ENCODE data around the gene TYMP.

Gene TYMP

DNA sequence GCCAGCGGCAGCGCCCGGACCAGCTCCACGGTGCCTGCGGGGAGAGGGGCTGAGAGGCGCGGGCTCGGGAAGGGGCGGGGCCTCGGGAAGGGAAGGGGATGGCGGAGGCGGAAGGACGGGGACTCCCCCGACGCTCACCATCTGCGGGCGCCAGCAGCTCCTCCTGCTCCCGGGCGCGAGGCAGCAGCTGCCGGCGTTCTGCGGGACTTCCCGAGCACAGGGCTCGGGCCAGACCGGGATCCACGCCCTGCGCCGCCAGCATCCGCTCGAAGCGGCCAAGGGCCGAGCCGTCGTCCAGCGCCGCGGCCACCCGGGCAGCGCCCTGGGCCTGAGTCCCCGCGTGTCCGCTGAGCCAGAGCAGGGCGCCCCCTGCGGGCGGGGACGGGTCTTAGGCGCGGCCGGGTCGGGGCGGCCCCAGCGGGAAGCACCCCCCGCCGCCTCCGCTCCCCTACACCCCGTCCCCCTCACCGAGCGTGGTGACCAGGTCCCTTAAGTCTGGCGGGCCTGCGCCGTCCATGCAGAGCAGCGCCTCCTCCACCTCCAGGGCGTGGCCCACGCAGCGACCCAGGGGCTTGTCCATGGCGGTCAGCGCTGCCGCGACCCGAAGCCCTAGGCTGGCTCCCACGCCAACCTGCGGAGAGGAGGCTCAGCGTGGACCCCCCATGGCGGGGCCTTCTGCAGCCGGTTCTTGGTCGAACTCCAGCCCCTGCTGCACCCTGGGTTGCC lies 3.5 kb downstream of the TYMP start:
- TF ChIP-seq, protein P1, sequence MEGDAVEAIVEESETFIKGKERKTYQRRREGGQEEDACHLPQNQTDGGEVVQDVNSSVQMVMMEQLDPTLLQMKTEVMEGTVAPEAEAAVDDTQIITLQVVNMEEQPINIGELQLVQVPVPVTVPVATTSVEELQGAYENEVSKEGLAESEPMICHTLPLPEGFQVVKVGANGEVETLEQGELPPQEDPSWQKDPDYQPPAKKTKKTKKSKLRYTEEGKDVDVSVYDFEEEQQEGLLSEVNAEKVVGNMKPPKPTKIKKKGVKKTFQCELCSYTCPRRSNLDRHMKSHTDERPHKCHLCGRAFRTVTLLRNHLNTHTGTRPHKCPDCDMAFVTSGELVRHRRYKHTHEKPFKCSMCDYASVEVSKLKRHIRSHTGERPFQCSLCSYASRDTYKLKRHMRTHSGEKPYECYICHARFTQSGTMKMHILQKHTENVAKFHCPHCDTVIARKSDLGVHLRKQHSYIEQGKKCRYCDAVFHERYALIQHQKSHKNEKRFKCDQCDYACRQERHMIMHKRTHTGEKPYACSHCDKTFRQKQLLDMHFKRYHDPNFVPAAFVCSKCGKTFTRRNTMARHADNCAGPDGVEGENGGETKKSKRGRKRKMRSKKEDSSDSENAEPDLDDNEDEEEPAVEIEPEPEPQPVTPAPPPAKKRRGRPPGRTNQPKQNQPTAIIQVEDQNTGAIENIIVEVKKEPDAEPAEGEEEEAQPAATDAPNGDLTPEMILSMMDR (IDR thresholded peaks at IDR 0.05): peak; percentile 76

DNA sequence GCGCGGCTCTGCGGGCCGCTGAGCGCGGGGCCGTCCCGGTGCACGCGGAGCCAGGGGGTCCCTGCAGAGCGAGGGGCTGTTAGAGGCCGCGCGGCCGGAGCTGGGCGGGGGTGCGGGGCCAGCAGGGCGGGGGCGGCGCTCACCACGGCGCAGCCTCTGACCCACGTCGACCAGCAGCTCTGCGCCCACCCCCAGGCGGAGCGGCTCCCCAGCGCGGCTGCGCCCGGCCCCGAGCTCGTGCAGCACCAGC lies 4.0 kb downstream of the TYMP start:
- TF ChIP-seq, protein P1 (IDR thresholded peaks at IDR 0.05): no peak

DNA sequence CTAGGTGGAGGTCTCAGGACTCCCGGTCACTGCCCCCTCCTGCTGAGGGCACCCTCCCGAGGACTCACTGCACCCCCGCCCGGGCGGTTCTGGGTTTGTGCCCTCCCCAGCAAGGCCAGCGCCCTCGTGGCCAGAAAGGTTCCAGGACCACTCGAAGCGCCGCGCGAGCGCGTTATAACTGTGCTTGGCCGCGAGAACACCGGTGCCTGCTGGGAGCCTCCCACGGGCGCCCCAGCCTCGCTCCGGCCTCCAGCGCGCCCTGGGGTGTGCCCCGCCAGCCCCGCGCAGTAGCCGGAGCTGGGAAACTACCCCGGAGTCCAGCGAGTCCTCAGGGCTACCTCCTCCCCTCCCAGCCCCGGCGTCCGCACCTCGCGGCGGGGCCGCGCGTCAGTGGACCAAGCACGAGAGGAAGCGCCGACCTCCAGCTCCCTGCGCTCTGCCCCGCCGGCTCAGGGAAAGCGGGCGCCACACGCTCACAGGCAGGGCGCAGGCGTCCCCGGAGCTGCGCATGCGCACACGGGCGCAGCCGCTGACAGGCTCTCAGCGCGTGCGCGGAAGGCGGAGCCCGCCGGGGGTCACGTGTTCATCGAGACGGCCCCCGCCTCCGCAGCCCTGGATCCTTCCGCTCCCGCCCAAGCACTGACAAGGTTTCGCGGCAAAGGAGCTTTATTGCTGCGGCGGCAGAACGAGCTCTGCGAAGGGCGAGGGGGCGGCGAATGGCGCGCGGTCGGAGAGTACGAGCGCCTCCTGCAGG lies 4.5 kb downstream of the TYMP start, which contains the start of gene SCO2:
Gene SCO2 (minus strand): TSS at position 495 of the 754 bp plus-strand sequence. CDS start 1,187 bp downstream, outside the sequence.
- TF ChIP-seq, protein P1 (IDR thresholded peaks at IDR 0.05): peak; percentile 11; the same call in 1 of the 2 replicates

DNA sequence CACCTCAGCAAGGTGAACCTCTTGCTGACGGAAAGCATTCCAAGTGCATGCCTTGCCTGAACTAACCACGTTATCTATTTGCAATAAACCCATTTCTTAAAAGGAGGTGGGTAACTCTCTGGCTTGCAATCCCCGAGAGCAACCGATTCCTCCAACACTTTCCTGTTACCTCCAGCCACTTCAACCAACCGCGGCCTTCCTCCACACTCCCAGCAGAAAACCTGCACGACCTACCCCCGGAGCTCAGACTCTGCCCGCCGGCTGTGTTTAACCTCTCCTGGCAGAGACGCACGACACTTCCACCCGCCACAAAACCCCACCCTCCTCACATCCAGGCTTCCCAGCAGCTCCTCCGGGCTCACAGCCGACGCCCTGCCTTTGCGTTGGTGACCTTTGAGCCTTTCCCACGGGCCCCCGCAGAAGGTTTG lies 5.1 kb downstream of the TYMP start:
- TF ChIP-seq, protein P1 (IDR thresholded peaks at IDR 0.05): no peak

DNA sequence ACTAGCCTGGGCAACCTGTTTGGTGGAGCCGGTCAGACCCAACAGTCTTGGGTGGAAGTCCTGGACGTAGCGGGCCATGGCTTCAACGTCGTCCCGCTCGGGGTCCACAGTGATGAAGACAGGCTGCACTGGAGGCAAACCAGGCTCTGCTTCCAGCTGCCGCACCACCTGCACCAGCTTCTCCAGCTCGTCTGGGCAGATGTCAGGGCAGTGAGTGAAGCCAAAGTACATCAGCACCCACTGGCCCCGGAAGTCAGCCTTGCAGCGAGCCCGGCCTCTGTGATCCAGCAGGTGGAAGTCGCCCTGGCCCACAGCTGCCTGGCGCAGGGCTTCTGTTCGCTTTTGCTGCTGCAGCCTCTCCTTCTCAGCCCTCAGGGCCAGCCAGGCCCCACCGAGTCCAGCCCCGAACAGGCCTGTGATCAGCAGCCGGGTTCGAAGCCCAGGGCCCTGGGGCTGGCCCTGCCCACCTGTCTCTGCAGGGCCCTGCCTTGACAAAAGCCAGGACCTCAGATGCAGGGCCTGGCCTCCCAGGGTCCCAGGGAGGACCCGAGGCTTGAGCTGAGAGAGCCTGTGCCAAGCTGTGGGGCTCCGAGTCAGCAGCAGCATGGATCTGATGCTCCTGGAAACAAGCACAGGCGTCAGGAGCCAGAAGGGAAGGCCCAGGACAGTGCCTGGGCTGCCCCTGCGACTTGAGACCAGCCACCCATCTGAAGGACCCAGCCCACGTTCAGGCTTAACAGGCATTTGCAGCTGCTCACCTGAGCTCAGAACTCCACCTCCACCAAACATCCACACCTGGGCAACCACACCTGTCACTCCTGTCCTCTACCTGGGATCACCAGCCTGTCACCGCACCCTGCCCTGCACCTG lies 5.8 kb downstream of the TYMP start:
- TF ChIP-seq, protein P1 (IDR thresholded peaks at IDR 0.05): no peak

DNA sequence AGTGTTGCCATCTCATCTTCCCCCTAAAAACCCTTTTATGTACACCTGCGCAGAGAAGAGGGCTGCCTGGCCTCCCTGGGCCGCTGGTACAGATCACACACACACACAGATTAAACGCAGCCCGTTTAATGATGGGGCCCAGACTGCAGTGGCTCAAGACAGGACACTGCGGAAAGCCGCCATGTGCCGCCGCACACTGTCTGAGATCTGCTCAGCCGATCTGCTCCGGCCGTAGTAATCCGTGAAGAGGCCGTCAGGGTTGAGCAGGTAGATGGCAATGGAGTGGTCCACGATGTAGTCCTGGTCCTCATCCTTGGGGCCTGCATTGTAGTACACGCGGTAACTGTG lies 6.4 kb downstream of the TYMP start:
- TF ChIP-seq, protein P1 (IDR thresholded peaks at IDR 0.05): no peak

DNA sequence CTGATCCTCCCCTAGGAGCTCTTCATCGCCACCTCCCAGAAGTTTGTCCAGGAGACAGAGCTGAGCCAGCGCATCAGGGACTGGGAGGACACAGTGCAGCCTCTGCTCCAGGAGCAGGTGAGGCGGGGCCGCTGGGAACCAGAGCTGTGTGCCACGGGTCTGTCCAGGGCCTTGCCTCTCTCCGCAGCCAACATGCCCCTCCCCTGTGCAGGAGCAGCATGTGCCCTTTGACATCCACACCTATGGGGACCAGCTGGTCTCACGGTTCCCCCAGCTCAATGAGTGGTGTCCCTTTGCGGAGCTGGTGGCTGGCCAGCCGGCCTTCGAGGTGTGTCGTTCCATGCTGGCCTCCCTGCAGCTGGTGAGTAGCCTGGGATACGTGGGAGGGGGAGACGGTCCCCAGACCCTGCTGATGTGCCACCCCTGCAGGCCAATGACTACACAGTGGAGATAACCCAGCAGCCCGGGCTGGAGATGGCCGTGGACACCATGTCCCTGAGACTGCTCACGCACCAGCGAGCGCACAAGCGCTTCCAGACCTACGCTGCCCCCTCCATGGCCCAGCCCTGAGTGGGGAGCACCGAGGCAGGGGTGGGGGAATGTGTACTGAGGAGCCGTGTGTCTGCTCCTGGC lies 6.9 kb downstream of the TYMP start:
- TF ChIP-seq, protein P1 (IDR thresholded peaks at IDR 0.05): no peak

All from LNCAP (cell line).